SK-N-SH treated with all-trans-retinoic acid at 6 μM for 48 hours (cell line): Measurements from ENCODE around the gene SCFD1.

Experiments
- ATAC-seq: fragments of 200-7000 bp; cut with Tn5 transposase; 3 replicates; pipeline ENCODE4 v1.9.1; 2020; ENCODE audit warnings: mild to moderate bottlenecking, moderate library complexity
- ARNTL ChIP-seq: fragments of 450-650 bp; formaldehyde crosslinking; IDR thresholded peaks from 2 replicates; pipeline ENCODE4 v1.5.0; 2020; ENCODE audit warnings: low read depth, mild to moderate bottlenecking, moderate library complexity, borderline replicate concordance
- CSDC2 ChIP-seq: fragments of 250-450 bp; sonication (Bioruptor Pico); IDR thresholded peaks from 2 replicates; pipeline ENCODE4 v1.5.0; 2020; ENCODE audit warnings: mild to moderate bottlenecking, moderate library complexity
- CSRNP3 ChIP-seq: fragments of 250-450 bp; sonication (Bioruptor Pico); IDR thresholded peaks from 2 replicates; pipeline ENCODE4 v1.5.1; 2021; ENCODE audit warnings: mild to moderate bottlenecking, moderate library complexity
- GLIS3 ChIP-seq: fragments of 250-450 bp; sonication (Bioruptor Pico); IDR thresholded peaks from 2 replicates; pipeline ENCODE4 v1.5.0; 2020; ENCODE audit warnings: mild to moderate bottlenecking, moderate library complexity
- ISL1 ChIP-seq: fragments of 250-450 bp; sonication (Bioruptor Pico); IDR thresholded peaks from 2 replicates; pipeline ENCODE4 v2.1.2; 2022; ENCODE audit warnings: mild to moderate bottlenecking, moderate library complexity
- OSR1 ChIP-seq: fragments of 250-450 bp; sonication (Bioruptor Pico); IDR thresholded peaks from 2 replicates; pipeline ENCODE4 v1.8.0; 2022; ENCODE audit warnings: moderate library complexity, mild to moderate bottlenecking, inconsistent platforms
- PPARA ChIP-seq: fragments of 250-450 bp; sonication (Bioruptor Pico); IDR thresholded peaks from 2 replicates; pipeline ENCODE4 v1.5.0; 2020; ENCODE audit warnings: mild to moderate bottlenecking, borderline replicate concordance
- RARB ChIP-seq: fragments of 250-450 bp; sonication (Bioruptor Pico); IDR thresholded peaks from 2 replicates; pipeline ENCODE4 v1.8.0; 2021; ENCODE audit warnings: mild to moderate bottlenecking, moderate library complexity
- SNAI2 ChIP-seq: fragments of 250-450 bp; sonication (Bioruptor Pico); IDR thresholded peaks from 2 replicates; pipeline ENCODE4 v1.5.0; 2020; ENCODE audit warnings: mild to moderate bottlenecking, moderate library complexity
- TCF4 ChIP-seq: fragments of 250-450 bp; sonication (Bioruptor Pico); IDR thresholded peaks from 2 replicates; pipeline ENCODE4 v1.8.0; 2021; ENCODE audit warnings: mild to moderate bottlenecking, moderate library complexity, borderline replicate concordance
- TOX ChIP-seq: fragments of 250-450 bp; sonication (Bioruptor Pico); IDR thresholded peaks from 2 replicates; pipeline ENCODE4 v1.8.0; 2021; ENCODE audit warnings: mild to moderate bottlenecking, moderate library complexity, borderline replicate concordance
- TSHZ2 ChIP-seq: fragments of 250-450 bp; sonication (Bioruptor Pico); IDR thresholded peaks from 2 replicates; pipeline ENCODE4 v1.5.0; 2020; ENCODE audit warnings: mild to moderate bottlenecking, moderate library complexity
- ZC3H10 ChIP-seq: fragments of 250-450 bp; sonication (Bioruptor Pico); IDR thresholded peaks from 2 replicates; pipeline ENCODE4 v1.5.1; 2021; ENCODE audit warnings: mild to moderate bottlenecking, moderate library complexity
- ZFP3 ChIP-seq: fragments of 250-450 bp; sonication (Bioruptor Pico); IDR thresholded peaks from 2 replicates; pipeline ENCODE4 v1.5.0; 2020; ENCODE audit warnings: mild to moderate bottlenecking, moderate library complexity
- ZNF565 ChIP-seq: fragments of 450-650 bp; formaldehyde crosslinking; conservative IDR thresholded peaks from 2 replicates; pipeline ENCODE4 v1.5.0; 2020; ENCODE audit warnings: low read depth, mild to moderate bottlenecking, moderate library complexity
- ZNF70 ChIP-seq: fragments of 450-650 bp; formaldehyde crosslinking; IDR thresholded peaks from 2 replicates; pipeline ENCODE4 v1.5.0; 2020; ENCODE audit warnings: mild to moderate bottlenecking, moderate library complexity
- ZNF8 ChIP-seq: fragments of 450-650 bp; formaldehyde crosslinking; IDR thresholded peaks from 2 replicates; pipeline ENCODE4 v1.5.0; 2020; ENCODE audit warnings: mild to moderate bottlenecking, moderate library complexity
- TF ChIP-seq, protein P1 (sequence below): fragments of 250-450 bp; sonication (Bioruptor Pico); IDR thresholded peaks from 2 replicates; pipeline ENCODE4 v1.5.1; 2020; ENCODE audit warnings: low read depth, mild to moderate bottlenecking, moderate library complexity
- TF ChIP-seq, protein P2 (sequence below): fragments of 250-450 bp; sonication (Bioruptor Pico); IDR thresholded peaks from 2 replicates; pipeline ENCODE4 v1.8.0; 2020; ENCODE audit warnings: mild to moderate bottlenecking, moderate library complexity, borderline replicate concordance
- TF ChIP-seq, protein P3 (sequence below): fragments of 250-450 bp; sonication (Bioruptor Pico); IDR thresholded peaks from 2 replicates; pipeline ENCODE4 v1.8.0; 2021; ENCODE audit warnings: low read depth, mild to moderate bottlenecking, moderate library complexity, borderline replicate concordance

SCFD1 gene

DNA sequence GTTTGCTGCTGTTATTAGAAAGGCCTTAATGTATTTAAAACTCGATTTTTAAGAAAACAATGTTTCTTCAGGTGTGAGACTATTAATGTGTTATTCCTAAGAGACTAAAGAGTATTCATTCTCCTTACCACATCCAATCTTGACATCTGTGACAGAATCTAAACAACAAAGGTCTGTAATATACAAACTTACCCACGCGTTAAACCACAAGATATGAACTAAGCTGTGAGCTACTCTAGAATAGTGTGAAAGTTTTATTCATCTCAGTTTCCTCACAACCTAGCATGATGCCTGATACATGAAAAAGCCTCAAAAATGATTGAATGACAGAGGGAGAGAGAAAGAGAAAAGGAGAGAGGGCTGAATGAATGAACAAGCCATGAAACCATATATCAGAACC, 135.0 kb downstream of the SCFD1 start:
- TF ChIP-seq ZC3H10 (no peak), ISL1 (CRISPR knock-in tag) (no peak), CSRNP3 (CRISPR knock-in tag) (no peak), ARNTL (no peak), ZFP3 (CRISPR knock-in tag) (no peak)
- TF ChIP-seq, protein P1, sequence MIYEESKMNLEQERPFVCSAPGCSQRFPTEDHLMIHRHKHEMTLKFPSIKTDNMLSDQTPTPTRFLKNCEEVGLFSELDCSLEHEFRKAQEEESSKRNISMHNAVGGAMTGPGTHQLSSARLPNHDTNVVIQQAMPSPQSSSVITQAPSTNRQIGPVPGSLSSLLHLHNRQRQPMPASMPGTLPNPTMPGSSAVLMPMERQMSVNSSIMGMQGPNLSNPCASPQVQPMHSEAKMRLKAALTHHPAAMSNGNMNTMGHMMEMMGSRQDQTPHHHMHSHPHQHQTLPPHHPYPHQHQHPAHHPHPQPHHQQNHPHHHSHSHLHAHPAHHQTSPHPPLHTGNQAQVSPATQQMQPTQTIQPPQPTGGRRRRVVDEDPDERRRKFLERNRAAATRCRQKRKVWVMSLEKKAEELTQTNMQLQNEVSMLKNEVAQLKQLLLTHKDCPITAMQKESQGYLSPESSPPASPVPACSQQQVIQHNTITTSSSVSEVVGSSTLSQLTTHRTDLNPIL (CRISPR knock-in tag) = no peak
- ATAC-seq = no peak

- TF ChIP-seq TSHZ2 (no peak), SNAI2 (CRISPR knock-in tag) (no peak), ARNTL (no peak), GLIS3 (CRISPR knock-in tag) (no peak)
- TF ChIP-seq, protein P1 (CRISPR knock-in tag) = no peak
- no peak for ATAC-seq
These were observed 137.3 kb downstream of the SCFD1 start for GRCh38 chr14:30759172-30760125.

- ATAC-seq = no peak
- TF ChIP-seq, protein P2, sequence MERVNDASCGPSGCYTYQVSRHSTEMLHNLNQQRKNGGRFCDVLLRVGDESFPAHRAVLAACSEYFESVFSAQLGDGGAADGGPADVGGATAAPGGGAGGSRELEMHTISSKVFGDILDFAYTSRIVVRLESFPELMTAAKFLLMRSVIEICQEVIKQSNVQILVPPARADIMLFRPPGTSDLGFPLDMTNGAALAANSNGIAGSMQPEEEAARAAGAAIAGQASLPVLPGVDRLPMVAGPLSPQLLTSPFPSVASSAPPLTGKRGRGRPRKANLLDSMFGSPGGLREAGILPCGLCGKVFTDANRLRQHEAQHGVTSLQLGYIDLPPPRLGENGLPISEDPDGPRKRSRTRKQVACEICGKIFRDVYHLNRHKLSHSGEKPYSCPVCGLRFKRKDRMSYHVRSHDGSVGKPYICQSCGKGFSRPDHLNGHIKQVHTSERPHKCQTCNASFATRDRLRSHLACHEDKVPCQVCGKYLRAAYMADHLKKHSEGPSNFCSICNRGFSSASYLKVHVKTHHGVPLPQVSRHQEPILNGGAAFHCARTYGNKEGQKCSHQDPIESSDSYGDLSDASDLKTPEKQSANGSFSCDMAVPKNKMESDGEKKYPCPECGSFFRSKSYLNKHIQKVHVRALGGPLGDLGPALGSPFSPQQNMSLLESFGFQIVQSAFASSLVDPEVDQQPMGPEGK = no peak
- no peak for TF ChIP-seq OSR1
- no peak for TF ChIP-seq ZNF70
- no peak for TF ChIP-seq TCF4 (CRISPR knock-in tag)
- TF ChIP-seq RARB (CRISPR knock-in tag) = no peak
- TF ChIP-seq, protein P3, sequence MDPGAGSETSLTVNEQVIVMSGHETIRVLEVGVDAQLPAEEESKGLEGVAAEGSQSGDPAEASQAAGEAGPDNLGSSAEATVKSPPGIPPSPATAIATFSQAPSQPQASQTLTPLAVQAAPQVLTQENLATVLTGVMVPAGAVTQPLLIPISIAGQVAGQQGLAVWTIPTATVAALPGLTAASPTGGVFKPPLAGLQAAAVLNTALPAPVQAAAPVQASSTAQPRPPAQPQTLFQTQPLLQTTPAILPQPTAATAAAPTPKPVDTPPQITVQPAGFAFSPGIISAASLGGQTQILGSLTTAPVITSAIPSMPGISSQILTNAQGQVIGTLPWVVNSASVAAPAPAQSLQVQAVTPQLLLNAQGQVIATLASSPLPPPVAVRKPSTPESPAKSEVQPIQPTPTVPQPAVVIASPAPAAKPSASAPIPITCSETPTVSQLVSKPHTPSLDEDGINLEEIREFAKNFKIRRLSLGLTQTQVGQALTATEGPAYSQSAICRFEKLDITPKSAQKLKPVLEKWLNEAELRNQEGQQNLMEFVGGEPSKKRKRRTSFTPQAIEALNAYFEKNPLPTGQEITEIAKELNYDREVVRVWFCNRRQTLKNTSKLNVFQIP (CRISPR knock-in tag) = no peak
These were observed 141.8 kb downstream of the SCFD1 start for GRCh38 chr14:30763891-30764290.

GRCh38 chr14:30767624-30768023, 145.5 kb downstream of the SCFD1 start:
- no peak for TF ChIP-seq ARNTL
- no peak for TF ChIP-seq TCF4 (CRISPR knock-in tag)
- no peak for TF ChIP-seq OSR1
- TF ChIP-seq, protein P3 (CRISPR knock-in tag) = no peak
- no peak for TF ChIP-seq CSDC2 (CRISPR knock-in tag)
- TF ChIP-seq TOX (CRISPR knock-in tag) = no peak
- TF ChIP-seq ZNF70 = no peak
- no peak for TF ChIP-seq RARB (CRISPR knock-in tag)
- TF ChIP-seq ZNF565 (CRISPR knock-in tag) = no peak
- no peak for TF ChIP-seq PPARA (CRISPR knock-in tag)
- TF ChIP-seq ZC3H10 = no peak
- no peak for TF ChIP-seq GLIS3 (CRISPR knock-in tag)
- no peak for TF ChIP-seq ZNF8 (CRISPR knock-in tag)
- ATAC-seq = no peak
